WTC11 (cell line): Measurements from ENCODE around the gene PCED1A.

Experiments used
- FOXK1 ChIP-seq: sonication (generic); formaldehyde crosslinking; IDR thresholded peaks from 2 replicates; pipeline ENCODE4 v1.8.0; 2022; ENCODE audit warnings: mild to moderate bottlenecking, moderate library complexity, missing genetic modification reagents
- TF ChIP-seq, protein P1 (sequence below): sonication (generic); formaldehyde crosslinking; IDR thresholded peaks from 2 replicates; pipeline ENCODE4 v1.8.0; 2022; ENCODE audit warnings: mild to moderate bottlenecking, missing genetic modification reagents

DNA sequence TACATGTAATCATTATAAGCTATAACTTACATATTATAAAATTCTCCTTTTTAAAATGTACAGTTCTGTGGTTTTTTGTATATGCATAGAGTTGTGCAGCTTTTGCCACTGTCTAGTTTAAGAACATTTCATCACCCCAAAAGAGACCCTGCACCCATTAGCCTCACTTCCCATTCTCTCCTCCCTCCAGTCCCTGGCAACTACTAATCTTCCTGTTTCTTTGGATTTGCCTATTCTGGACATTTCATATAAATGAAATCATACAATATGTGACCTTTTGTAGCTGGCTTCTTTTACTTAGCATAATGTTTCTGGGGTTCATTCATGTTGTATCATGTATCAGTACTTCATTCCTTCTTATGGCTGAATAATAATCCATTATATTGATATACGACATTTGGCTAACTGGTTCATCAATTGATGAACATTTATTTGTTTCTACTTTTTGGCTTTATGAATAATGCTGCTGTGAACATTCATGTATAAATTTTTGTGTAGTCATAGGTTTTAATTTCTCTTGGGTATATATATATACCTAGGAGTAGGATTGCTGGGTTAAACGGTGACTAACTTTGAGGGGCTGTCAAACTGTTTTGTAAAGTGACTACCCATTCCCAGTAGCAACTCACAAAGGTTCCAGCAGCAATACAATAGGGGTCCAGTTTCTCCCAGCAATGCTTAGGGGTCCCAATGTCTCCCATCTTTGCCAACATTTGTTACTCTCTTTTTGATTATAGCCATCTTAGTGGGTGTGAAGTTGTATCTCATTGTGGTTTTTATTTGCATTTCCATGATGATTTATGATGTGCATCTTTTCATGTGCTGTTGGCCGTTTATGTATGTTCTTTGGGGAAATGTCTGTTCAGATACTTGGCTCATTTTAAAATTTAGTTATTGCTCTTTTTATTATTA lies 43.5 kb upstream of the PCED1A start:
- no peak for TF ChIP-seq FOXK1 (CRISPR knock-in tag)
- TF ChIP-seq, protein P1, sequence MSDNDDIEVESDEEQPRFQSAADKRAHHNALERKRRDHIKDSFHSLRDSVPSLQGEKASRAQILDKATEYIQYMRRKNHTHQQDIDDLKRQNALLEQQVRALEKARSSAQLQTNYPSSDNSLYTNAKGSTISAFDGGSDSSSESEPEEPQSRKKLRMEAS (CRISPR knock-in tag), result no peak
